Tongue (tissue), 2 donors: ENCODE measurements around the gene COQ7. TPM values are rescaled to one million over a fixed set of nuclear protein-coding genes. Genes with fewer than 3 reads are reported as not detected.
A peak's percentile ranks its signal among the peaks of the same experiment; 100 is the strongest.

Experiments used
- DNase-seq: peaks from one replicate; pipeline ENCODE4 v3.0.0-alpha.2; 2015
- total RNA-seq: library from RNA; depleted of rRNA; stranded (reverse); fragments of >200 nt; gene quantifications from one replicate; pipeline ENCODE4 v1.2.3, GENCODE V29; 2014

The COQ7 gene
- total RNA-seq, 1 donor from 2014 or later = 46.5 TPM

DNA sequence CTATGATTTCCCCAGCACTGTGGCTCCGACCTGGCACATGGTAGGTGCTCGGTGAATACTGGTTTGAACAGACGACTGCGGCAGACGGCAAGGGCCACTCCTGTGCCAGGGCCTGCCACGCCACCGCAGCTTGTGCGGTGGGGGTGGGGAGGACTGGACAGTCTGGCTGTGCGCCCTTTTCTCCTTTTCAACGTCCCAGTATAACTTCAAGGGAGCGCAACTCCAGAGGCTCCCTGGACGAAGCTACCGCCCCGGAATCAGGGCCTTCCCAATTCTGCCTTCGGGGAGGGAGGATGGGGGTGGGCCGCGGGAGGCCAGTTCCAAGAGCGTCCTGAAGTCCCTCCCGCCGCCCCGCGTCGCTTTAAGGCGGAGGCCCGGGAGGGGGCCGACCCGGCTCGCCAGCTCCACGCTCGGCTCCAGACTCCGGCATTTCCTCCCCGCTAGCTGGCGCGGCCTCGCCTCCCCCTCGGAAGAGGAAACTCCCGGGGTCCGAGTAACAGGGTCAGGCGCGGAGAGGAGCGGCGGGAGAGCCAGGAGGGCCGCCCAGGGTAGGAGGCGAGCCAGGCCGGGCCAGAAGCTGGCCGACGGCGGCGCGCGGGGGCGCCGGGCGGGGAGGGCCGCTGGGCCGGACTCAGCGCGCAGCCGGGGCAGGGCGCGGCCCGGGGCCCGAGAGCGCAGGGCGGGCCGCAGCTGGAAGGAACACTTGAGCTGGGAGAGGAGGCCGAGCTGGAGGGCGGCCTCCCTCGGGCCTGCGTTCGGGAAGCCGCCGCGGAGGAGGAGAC, 46.4 kb downstream of the COQ7 start, which contains the start of gene ITPRIPL2:
TSS of gene ITPRIPL2 (plus strand) at position 388 of the 782 bp plus-strand sequence. CDS start 498 bp downstream, outside the sequence.
- peak; percentile 93 for DNase-seq

DNA sequence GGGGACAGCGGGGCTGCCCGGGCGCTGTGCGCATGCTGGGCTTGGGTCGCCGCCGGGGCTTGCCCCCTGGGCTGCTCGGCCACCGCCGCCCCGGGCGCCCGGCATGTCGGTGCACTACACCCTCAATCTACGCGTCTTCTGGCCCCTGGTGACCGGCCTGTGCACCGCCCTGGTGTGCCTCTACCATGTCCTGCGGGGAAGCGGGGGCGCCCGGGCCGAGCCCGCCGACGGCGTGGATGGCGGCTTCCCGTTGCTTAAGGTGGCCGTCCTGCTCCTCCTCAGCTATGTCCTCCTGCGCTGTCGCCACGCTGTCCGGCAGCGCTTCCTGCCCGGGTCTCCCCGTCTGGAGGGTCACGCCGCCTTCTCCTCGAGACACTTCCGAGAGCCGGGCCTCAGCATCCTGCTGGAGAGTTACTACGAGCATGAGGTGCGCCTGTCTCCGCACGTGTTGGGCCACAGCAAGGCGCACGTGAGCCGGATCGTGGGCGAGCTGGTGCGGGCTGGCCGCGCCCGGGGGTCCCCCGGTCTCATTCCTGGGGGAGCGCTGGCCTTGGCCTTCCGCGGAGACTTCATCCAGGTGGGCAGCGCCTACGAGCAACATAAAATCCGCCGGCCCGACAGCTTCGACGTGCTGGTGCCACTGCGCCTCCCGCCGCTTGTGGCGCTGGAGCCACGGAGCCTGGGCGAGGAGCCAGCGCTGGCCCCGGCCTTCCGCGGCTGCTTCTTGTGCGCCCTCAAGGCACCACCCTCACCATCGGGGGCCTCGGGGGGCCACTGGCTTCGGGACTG, 47.1 kb downstream of the COQ7 start:
- DNase-seq = peak; percentile 66

DNA sequence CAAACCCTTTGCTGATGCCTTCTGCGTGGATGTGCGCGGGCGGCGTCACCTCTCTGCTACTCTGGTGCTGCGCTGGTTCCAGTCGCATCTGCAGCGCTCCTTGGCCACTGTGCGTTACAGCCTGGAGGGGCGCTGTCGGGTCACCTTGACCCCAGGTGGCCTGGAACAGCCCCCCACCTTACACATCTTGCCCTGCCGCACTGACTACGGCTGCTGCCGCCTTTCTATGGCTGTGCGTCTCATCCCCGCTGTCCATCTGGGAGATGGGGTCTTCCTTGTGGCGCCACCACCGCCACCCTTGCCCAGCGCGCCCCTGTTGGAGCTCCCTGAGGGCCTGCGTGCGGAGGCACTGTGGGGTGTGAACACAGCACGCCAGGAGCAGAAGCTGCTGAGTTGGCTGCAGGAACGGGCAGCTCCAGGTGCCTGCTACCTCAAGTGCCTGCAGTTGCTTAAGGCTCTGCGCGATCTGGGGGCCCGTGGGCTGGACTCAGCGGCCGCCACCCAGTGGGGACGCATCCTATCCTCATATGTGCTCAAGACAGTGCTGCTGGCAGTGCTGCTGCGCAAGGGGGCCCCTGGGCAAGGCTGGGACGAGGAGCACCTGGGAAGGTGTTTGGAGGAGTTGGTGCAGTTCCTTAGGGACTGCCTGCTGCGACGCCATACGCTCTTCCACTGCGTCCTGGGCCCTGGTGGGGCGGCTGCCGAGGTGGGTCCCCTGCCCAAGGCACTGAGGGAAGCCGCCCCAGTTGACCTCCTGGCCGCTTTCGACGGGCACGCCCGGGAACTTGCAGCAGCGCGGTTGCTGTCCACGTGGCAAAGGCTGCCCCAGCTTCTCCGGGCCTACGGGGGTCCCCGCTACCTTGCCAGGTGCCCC, 48.0 kb downstream of the COQ7 start:
- DNase-seq = no peak

DNA sequence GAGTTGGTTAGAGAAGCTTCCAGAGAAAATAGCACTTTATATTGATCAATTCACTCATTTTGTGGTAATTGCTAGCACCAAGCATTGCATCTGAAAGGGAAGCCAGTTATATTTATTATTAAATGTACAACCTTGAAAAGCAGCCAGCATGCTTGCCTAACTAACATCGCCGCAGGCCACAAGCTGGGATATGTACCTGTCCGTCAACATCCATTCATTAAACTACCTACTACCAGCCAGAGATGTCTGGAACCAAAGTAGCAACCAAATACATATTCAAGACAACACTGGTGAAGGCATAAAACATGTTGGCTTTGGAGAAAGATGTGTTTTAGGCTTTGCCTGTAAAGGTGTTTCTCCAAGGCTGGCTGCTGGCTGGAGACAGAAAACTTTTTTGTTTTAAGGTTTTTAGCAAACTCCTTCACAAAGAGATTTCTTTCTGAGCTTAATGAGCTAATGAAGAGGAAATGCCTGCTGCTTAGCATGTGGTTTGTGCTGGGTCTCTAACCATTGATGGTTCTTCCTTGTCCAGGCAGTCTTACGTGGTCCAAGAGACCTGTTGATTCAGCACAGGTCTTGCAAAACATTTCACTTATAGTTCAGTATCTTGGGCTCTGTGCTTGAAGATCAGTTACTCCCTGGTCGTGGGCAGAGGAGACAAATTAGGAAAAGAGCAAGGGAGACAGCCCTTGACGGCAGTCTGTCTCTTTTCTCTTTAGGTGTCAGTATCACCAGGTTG, 49.5 kb downstream of the COQ7 start:
- no peak for DNase-seq

DNA sequence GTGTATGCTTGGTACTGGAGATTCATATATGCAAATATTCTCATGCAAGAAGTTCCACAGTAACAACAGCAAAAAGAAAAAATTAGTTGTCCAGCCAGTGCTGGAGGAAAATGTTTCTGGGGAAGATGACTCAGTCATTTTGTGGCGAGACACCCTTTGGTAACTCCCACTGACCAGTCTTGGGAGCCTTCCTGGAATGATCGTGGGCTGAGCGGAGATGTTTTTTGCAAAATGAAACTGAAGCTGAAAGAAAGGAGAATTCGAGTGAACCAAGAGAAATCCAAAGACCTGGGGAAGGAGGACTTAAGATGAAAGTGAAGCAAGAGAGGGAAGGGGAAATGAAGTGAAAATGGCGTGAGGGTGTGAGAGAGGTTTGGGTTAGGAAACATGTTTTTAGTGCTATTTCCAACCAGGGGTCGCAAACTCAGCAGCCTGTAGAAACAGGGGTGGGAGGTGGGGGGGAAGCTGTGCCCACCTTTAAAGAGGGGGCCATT, 51.6 kb downstream of the COQ7 start:
- no peak for DNase-seq

DNA sequence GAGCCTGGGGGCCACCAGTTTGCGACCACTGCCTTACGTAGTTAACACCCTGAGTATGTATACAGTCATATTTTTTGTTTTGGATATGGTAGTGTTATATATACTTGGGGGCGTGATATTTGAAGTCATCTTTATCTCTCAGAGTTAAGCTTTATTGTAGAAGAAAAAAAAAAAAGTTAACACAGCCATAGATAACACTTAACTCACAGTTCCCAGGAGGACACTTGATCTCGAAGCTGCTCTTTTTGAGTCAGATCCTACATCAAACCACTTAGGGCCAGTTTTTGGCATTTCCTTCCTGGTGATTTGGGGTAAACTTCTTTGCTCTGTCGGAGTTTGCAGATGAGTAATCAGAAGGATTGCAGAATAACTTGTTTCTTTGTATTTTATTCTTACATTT, 52.1 kb downstream of the COQ7 start:
- DNase-seq = no peak

DNA sequence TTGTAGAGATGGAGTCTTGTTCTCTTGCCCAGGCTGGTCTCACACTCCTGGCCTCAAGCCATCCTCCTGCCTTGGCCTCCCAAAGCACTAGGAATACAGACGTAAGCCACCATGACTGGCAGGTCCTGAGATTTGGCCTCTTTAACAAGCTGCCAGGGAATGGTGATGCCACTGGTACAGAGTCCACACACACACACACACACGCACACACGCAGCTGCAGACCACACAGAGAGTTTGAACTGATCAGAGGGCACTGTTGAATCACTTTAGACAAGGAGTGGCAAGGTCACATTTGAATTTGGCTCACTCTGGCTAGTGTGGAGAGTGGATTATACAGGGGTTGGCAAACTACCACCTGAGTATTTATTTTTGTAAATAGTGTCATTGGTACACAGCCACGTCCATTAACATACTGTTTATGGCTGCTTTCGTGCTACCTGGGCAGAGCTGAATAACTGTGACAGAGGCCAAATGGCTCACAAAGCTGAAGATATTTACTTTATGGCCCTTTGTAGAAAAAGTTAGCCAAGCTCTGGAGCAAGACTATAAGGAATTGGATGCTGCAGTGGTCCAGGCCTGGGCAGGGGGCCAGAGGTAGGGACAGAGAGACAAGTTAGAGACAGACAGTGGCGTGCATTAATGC, 56.2 kb downstream of the COQ7 start:
- no peak for DNase-seq

DNA sequence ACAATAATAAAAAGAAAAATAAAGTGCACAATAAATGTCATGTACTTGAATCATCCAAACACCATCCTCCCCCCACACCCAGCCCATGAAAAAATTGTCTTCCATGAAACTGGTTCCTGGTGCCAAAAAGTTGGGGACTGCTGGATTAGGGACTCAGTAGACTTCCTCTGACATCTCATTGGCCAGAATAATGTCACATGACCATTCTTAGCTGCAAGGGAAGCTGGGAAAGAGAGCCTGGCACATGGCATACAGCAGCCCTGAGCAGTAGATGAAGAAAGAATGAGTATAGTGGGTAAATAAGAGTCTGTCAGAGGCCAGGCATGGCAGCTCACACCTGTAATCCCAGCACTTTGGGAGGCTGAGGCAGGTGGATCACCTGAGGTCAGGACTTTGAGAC, 58.9 kb downstream of the COQ7 start:
- no peak for DNase-seq

DNA sequence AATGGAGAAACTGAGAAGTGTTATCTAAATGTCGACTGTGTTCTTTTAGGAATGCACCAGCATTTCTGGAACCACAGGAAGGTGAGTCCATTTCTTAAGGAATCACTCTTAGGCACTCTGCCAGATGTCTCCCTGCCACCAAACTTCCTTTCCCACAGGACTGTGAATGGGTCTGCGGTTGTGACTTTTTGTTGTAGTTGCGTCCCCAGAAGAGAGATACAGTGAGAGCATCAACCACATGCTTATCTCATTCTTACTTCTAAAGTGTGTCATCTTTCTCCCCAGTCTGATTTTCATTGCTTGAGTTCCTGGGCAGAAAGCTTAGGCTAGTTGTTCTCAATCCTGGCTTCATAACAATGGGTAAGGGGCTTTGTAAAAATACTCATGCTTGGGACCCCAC, 59.8 kb downstream of the COQ7 start:
- no peak for DNase-seq

DNA sequence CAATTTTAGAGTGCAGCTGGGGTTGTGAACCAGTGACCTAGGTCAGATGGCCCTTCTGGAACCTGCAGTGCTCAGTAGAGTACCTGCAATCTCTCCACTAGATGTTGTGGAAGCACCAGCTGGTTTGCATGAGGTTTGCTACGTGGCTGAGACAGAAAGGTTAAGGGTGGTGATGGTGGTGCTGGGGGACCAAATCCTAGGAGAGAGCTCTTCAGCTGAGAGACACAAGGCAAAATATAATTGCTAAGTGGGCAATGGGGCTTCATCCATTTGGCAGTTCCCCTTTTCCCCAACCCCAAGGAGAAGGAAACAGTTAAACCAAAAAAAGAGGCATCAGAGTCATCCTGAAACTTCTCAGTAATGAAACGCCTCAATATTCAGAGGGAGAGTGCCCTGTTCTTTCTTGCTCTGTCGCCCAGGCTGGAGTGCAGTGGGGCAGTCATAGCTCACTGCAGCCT, 60.3 kb downstream of the COQ7 start:
- no peak for DNase-seq

DNA sequence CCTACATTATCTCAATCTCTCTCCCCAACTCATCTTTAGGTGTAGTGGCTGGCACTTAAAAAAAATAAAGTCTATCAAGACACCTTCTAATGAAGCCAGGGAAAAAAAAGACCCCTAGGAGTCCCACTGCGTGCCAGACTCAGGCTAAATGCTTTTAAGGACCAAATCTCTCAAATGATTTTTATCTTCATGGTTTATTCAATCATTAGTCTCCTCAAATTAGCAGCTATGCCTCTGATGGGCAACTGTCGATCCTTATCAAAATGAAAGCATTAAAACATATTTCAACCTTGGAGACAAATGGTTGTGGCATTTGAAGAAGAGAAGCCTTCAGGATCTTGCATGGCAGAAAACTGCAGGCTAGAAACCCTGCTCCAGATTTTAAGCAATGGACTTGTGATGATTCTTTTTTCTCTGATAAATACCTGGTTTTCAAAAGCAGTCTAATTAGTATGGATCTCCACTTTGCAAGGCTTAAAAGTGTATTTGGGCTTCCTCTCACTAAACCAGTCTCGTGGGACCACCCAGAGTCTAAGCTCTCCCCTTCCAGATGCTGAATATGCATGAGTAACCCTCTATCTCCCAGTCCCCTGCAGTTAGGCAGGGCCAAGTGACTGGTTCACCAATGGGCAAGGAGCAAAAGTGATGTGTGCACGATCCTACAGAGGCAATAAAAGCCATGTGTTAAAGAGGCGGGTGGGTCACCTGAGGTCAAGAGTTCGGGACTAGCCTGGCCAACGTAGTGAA, 61.2 kb downstream of the COQ7 start:
- no peak for DNase-seq

Other genes with a start within 250 kb of the COQ7 start
- 134 TPM for gene SMG1, start 141.2 kb upstream of the COQ7 start, total RNA-seq
- gene TMC7, start 83.7 kb upstream of the COQ7 start, total RNA-seq = 2.4 TPM
- gene ITPRIPL2, start 46.4 kb downstream of the COQ7 start, total RNA-seq = 41.9 TPM
- gene SYT17, start 100.6 kb downstream of the COQ7 start, total RNA-seq = 5.8 TPM
- gene CLEC19A, start 218.1 kb downstream of the COQ7 start, total RNA-seq = not detected